ENCODE data around the gene RHOH.

The RHOH gene

DNA sequence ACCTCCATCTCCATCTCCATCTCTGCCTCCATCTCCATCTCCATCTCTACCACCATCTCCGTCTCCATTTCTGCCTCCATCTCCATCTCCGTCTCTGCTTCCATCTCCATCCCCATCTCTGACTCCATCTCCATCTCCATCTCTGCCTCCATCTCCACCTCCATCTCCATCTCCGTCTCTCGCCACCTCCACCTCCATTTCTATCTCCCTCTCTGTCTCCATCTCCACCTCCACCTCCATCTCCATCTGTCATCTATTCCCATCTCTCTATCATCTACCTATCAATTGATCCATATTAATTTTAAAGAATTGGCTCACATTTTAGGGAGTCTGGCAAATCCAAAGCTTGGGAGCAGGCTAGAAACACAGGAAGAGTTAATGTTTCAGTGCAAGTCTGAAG, 98.7 kb downstream of the RHOH start:
- no peak for DNase-seq (ENCODE audit: low spot score)
